CD4-positive, alpha-beta T cell treated with Interleukin-2 at 100 ng/mL for 4 hours (primary cell): Measurements from ENCODE around the gene COPS2.

ENCODE experiments used
- DNase-seq: peaks from one replicate; pipeline ENCODE4 v3.0.0-alpha.2; 2020; ENCODE audit warnings: low spot score

COPS2 gene

GRCh38 chr15:49155834-49156627, 632 bp upstream of the COPS2 start:
- peak; percentile 5 for DNase-seq

GRCh38 chr15:49154799-49155109, 645 bp downstream of the COPS2 start:
- DNase-seq = no peak

GRCh38 chr15:49154359-49154758, 1.0 kb downstream of the COPS2 start:
- no peak for DNase-seq

GRCh38 chr15:49152552-49153312, 2.7 kb downstream of the COPS2 start:
- no peak for DNase-seq

GRCh38 chr15:49151831-49152230, 3.6 kb downstream of the COPS2 start:
- no peak for DNase-seq

GRCh38 chr15:49148727-49149126, 6.7 kb downstream of the COPS2 start:
- no peak for DNase-seq

- no peak for DNase-seq
Measured at GRCh38 chr15:49148298-49148697, 7.1 kb downstream of the COPS2 start.

- DNase-seq = peak; percentile 48
Measured at GRCh38 chr15:49145651-49146609, 9.5 kb downstream of the COPS2 start.

- DNase-seq = no peak
Measured at GRCh38 chr15:49137861-49138260, 17.5 kb downstream of the COPS2 start.

- DNase-seq = no peak
Measured at GRCh38 chr15:49135911-49136310, 19.5 kb downstream of the COPS2 start.

- DNase-seq = no peak
Measured at GRCh38 chr15:49135342-49135857, 20.0 kb downstream of the COPS2 start.

GRCh38 chr15:49134683-49135341, 20.6 kb downstream of the COPS2 start:
- no peak for DNase-seq

- DNase-seq = no peak
Measured at GRCh38 chr15:49131403-49131802, 24.0 kb downstream of the COPS2 start.

GRCh38 chr15:49124371-49124770, 31.0 kb downstream of the COPS2 start:
- no peak for DNase-seq

- DNase-seq = no peak
Measured at GRCh38 chr15:49122541-49123062, 32.8 kb downstream of the COPS2 start.

GRCh38 chr15:49121901-49122300, 33.5 kb downstream of the COPS2 start:
- DNase-seq = no peak

GRCh38 chr15:49120832-49121231, 34.6 kb downstream of the COPS2 start:
- no peak for DNase-seq

- DNase-seq = no peak
Measured at GRCh38 chr15:49116108-49116857, 39.1 kb downstream of the COPS2 start.

- no peak for DNase-seq
Measured at GRCh38 chr15:49115062-49115461, 40.3 kb downstream of the COPS2 start.

GRCh38 chr15:49110158-49110944, 45.0 kb downstream of the COPS2 start:
- DNase-seq = no peak
